SK-N-SH treated with all-trans-retinoic acid at 6 μM for 48 hours (cell line): ENCODE results near the gene SPATA25.
"Not testable (repeated sequence)": the region's sequence is repeated elsewhere in the genome, so short reads cannot be mapped to it uniquely, and the experiment has no call there.

Experiments used
- ATAC-seq: fragments of 200-7000 bp; cut with Tn5 transposase; 3 replicates; pipeline ENCODE4 v1.9.1; 2020; ENCODE audit warnings: mild to moderate bottlenecking, moderate library complexity
- ARNTL ChIP-seq: fragments of 450-650 bp; formaldehyde crosslinking; IDR thresholded peaks from 2 replicates; pipeline ENCODE4 v1.5.0; 2020; ENCODE audit warnings: low read depth, mild to moderate bottlenecking, moderate library complexity, borderline replicate concordance
- BACH2 ChIP-seq: fragments of 250-450 bp; sonication (Bioruptor Pico); IDR thresholded peaks from 2 replicates; pipeline ENCODE4 v1.9.0; 2021; ENCODE audit warnings: mild to moderate bottlenecking, borderline replicate concordance
- CSDC2 ChIP-seq: fragments of 250-450 bp; sonication (Bioruptor Pico); IDR thresholded peaks from 2 replicates; pipeline ENCODE4 v1.5.0; 2020; ENCODE audit warnings: mild to moderate bottlenecking, moderate library complexity
- CSRNP3 ChIP-seq: fragments of 250-450 bp; sonication (Bioruptor Pico); IDR thresholded peaks from 2 replicates; pipeline ENCODE4 v1.5.1; 2021; ENCODE audit warnings: mild to moderate bottlenecking, moderate library complexity
- ESRRG ChIP-seq: fragments of 250-450 bp; sonication (Bioruptor Pico); IDR thresholded peaks from 2 replicates; pipeline ENCODE4 v1.6.1; 2021; ENCODE audit warnings: mild to moderate bottlenecking
- GLIS3 ChIP-seq: fragments of 250-450 bp; sonication (Bioruptor Pico); IDR thresholded peaks from 2 replicates; pipeline ENCODE4 v1.5.0; 2020; ENCODE audit warnings: mild to moderate bottlenecking, moderate library complexity
- OSR1 ChIP-seq: fragments of 250-450 bp; sonication (Bioruptor Pico); IDR thresholded peaks from 2 replicates; pipeline ENCODE4 v1.8.0; 2022; ENCODE audit warnings: moderate library complexity, mild to moderate bottlenecking, inconsistent platforms
- POU6F1 ChIP-seq: fragments of 250-450 bp; sonication (Bioruptor Pico); IDR thresholded peaks from 2 replicates; pipeline ENCODE4 v1.8.0; 2021; ENCODE audit warnings: low read depth, mild to moderate bottlenecking, moderate library complexity, borderline replicate concordance
- RARB ChIP-seq: fragments of 250-450 bp; sonication (Bioruptor Pico); IDR thresholded peaks from 2 replicates; pipeline ENCODE4 v1.8.0; 2021; ENCODE audit warnings: mild to moderate bottlenecking, moderate library complexity
- TCF4 ChIP-seq: fragments of 250-450 bp; sonication (Bioruptor Pico); IDR thresholded peaks from 2 replicates; pipeline ENCODE4 v1.8.0; 2021; ENCODE audit warnings: mild to moderate bottlenecking, moderate library complexity, borderline replicate concordance
- TOX ChIP-seq: fragments of 250-450 bp; sonication (Bioruptor Pico); IDR thresholded peaks from 2 replicates; pipeline ENCODE4 v1.8.0; 2021; ENCODE audit warnings: mild to moderate bottlenecking, moderate library complexity, borderline replicate concordance
- TSHZ2 ChIP-seq: fragments of 250-450 bp; sonication (Bioruptor Pico); IDR thresholded peaks from 2 replicates; pipeline ENCODE4 v1.5.0; 2020; ENCODE audit warnings: mild to moderate bottlenecking, moderate library complexity
- ZC3H10 ChIP-seq: fragments of 250-450 bp; sonication (Bioruptor Pico); IDR thresholded peaks from 2 replicates; pipeline ENCODE4 v1.5.1; 2021; ENCODE audit warnings: mild to moderate bottlenecking, moderate library complexity
- ZNF565 ChIP-seq: fragments of 450-650 bp; formaldehyde crosslinking; conservative IDR thresholded peaks from 2 replicates; pipeline ENCODE4 v1.5.0; 2020; ENCODE audit warnings: low read depth, mild to moderate bottlenecking, moderate library complexity
- ZNF70 ChIP-seq: fragments of 450-650 bp; formaldehyde crosslinking; IDR thresholded peaks from 2 replicates; pipeline ENCODE4 v1.5.0; 2020; ENCODE audit warnings: mild to moderate bottlenecking, moderate library complexity
- ZNF8 ChIP-seq: fragments of 450-650 bp; formaldehyde crosslinking; IDR thresholded peaks from 2 replicates; pipeline ENCODE4 v1.5.0; 2020; ENCODE audit warnings: mild to moderate bottlenecking, moderate library complexity
- TF ChIP-seq, protein P1 (sequence below): fragments of 250-450 bp; sonication (Bioruptor Pico); IDR thresholded peaks from 2 replicates; pipeline ENCODE4 v1.8.0; 2020; ENCODE audit warnings: mild to moderate bottlenecking, moderate library complexity, borderline replicate concordance
- TF ChIP-seq, protein P2 (sequence below): fragments of 250-450 bp; sonication (Bioruptor Pico); IDR thresholded peaks from 2 replicates; pipeline ENCODE4 v1.5.1; 2020; ENCODE audit warnings: low read depth, mild to moderate bottlenecking, moderate library complexity

SPATA25 gene

GRCh38 chr20:45902199-45902701 lies 14.8 kb upstream of the SPATA25 start:
- TF ChIP-seq TOX: no peak
- no peak for TF ChIP-seq ARNTL
- TF ChIP-seq ZNF70 (CRISPR knock-in tag): no peak
- no peak for TF ChIP-seq TSHZ2
- TF ChIP-seq CSDC2: no peak
- no peak for ATAC-seq

DNA sequence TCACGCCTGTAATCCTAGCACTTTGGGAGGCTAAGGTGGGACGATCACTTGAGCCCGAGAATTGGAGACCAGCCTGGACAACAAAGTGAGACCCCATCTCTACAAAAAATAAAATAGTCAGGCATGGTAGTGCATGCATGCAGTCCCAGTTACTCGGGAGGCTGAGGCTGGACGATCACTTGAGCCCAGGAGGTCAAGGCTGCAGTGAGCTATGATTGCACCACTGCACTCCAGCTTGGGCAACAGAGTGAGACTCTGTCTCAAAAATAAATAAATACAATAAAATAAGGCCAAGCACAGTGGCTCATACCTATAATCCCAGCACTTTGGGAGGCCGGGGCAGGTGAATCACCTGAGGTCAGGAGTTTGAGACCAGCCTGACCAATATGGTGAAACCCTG lies 13.9 kb upstream of the SPATA25 start:
- not testable (repeated sequence) for ATAC-seq

- ATAC-seq: no peak
- no peak for TF ChIP-seq GLIS3 (CRISPR knock-in tag)
- TF ChIP-seq BACH2: no peak
- TF ChIP-seq OSR1 (CRISPR knock-in tag): no peak
- TF ChIP-seq, protein P1, sequence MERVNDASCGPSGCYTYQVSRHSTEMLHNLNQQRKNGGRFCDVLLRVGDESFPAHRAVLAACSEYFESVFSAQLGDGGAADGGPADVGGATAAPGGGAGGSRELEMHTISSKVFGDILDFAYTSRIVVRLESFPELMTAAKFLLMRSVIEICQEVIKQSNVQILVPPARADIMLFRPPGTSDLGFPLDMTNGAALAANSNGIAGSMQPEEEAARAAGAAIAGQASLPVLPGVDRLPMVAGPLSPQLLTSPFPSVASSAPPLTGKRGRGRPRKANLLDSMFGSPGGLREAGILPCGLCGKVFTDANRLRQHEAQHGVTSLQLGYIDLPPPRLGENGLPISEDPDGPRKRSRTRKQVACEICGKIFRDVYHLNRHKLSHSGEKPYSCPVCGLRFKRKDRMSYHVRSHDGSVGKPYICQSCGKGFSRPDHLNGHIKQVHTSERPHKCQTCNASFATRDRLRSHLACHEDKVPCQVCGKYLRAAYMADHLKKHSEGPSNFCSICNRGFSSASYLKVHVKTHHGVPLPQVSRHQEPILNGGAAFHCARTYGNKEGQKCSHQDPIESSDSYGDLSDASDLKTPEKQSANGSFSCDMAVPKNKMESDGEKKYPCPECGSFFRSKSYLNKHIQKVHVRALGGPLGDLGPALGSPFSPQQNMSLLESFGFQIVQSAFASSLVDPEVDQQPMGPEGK (CRISPR knock-in tag): no peak
- no peak for TF ChIP-seq ESRRG (CRISPR knock-in tag)
- TF ChIP-seq ZNF565 (CRISPR knock-in tag): no peak
- no peak for TF ChIP-seq RARB
- TF ChIP-seq ZNF8 (CRISPR knock-in tag): no peak
- no peak for TF ChIP-seq ARNTL
- TF ChIP-seq TOX: no peak
- TF ChIP-seq, protein P2, sequence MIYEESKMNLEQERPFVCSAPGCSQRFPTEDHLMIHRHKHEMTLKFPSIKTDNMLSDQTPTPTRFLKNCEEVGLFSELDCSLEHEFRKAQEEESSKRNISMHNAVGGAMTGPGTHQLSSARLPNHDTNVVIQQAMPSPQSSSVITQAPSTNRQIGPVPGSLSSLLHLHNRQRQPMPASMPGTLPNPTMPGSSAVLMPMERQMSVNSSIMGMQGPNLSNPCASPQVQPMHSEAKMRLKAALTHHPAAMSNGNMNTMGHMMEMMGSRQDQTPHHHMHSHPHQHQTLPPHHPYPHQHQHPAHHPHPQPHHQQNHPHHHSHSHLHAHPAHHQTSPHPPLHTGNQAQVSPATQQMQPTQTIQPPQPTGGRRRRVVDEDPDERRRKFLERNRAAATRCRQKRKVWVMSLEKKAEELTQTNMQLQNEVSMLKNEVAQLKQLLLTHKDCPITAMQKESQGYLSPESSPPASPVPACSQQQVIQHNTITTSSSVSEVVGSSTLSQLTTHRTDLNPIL (CRISPR knock-in tag): no peak
- TF ChIP-seq ZC3H10: no peak
Measured at GRCh38 chr20:45899046-45899835, 11.8 kb upstream of the SPATA25 start.

- no peak for ATAC-seq
- no peak for TF ChIP-seq GLIS3 (CRISPR knock-in tag)
- TF ChIP-seq, protein P1 (CRISPR knock-in tag): no peak
- no peak for TF ChIP-seq ZNF8 (CRISPR knock-in tag)
- no peak for TF ChIP-seq ZNF70 (CRISPR knock-in tag)
- no peak for TF ChIP-seq CSRNP3 (CRISPR knock-in tag)
- no peak for TF ChIP-seq POU6F1 (CRISPR knock-in tag)
- TF ChIP-seq TSHZ2: no peak
- no peak for TF ChIP-seq TCF4 (CRISPR knock-in tag)
- TF ChIP-seq ZNF565 (CRISPR knock-in tag): no peak
- TF ChIP-seq ESRRG (CRISPR knock-in tag): no peak
- TF ChIP-seq TOX: no peak
Measured at GRCh38 chr20:45898285-45898684, 10.9 kb upstream of the SPATA25 start.
